DND-41 (cell line): Measurements from ENCODE around the gene ATP1A2.

Experiments
- EZH2 ChIP-seq: IDR thresholded peaks from 3 replicates; pipeline ENCODE4 v1.6.1; 2012; ENCODE audit warnings: borderline replicate concordance, low read depth, mild to moderate bottlenecking, moderate library complexity, low read length, inconsistent platforms; ENCODE audit not compliant: severe bottlenecking
- TF ChIP-seq, protein P1 (sequence below): IDR thresholded peaks from 2 replicates; pipeline ENCODE4 v1.5.1; 2012; ENCODE audit warnings: borderline replicate concordance, low read length, moderate library complexity, mild to moderate bottlenecking; ENCODE audit not compliant: poor library complexity, severe bottlenecking; ENCODE audit errors: extremely low read depth

DNA sequence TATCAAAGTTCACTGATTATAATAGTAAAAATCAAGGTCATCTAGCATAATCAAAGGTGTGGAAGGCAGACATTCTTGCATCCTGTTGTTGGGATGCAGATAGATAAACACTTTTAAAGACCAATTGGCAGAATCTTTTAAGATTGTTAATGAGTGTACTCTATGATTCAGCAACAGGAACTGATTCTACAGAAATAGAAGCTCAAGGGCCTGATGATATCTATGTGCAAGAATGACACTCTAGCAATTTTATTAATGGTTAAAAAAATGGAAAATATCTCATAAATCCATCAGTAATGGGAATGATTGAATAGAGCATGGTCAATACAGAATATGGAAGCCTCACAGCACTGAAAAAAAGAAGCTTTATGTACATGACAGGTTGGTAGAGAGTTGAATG lies 33.7 kb downstream of the ATP1A2 start:
- TF ChIP-seq, protein P1, sequence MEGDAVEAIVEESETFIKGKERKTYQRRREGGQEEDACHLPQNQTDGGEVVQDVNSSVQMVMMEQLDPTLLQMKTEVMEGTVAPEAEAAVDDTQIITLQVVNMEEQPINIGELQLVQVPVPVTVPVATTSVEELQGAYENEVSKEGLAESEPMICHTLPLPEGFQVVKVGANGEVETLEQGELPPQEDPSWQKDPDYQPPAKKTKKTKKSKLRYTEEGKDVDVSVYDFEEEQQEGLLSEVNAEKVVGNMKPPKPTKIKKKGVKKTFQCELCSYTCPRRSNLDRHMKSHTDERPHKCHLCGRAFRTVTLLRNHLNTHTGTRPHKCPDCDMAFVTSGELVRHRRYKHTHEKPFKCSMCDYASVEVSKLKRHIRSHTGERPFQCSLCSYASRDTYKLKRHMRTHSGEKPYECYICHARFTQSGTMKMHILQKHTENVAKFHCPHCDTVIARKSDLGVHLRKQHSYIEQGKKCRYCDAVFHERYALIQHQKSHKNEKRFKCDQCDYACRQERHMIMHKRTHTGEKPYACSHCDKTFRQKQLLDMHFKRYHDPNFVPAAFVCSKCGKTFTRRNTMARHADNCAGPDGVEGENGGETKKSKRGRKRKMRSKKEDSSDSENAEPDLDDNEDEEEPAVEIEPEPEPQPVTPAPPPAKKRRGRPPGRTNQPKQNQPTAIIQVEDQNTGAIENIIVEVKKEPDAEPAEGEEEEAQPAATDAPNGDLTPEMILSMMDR: no peak
- no peak for TF ChIP-seq EZH2
